Measurements from ENCODE around the gene TMEM212.

Gene TMEM212

GRCh38 chr3:171802590-171802956, 40.6 kb upstream of the TMEM212 start:
- TF ChIP-seq, protein P1, sequence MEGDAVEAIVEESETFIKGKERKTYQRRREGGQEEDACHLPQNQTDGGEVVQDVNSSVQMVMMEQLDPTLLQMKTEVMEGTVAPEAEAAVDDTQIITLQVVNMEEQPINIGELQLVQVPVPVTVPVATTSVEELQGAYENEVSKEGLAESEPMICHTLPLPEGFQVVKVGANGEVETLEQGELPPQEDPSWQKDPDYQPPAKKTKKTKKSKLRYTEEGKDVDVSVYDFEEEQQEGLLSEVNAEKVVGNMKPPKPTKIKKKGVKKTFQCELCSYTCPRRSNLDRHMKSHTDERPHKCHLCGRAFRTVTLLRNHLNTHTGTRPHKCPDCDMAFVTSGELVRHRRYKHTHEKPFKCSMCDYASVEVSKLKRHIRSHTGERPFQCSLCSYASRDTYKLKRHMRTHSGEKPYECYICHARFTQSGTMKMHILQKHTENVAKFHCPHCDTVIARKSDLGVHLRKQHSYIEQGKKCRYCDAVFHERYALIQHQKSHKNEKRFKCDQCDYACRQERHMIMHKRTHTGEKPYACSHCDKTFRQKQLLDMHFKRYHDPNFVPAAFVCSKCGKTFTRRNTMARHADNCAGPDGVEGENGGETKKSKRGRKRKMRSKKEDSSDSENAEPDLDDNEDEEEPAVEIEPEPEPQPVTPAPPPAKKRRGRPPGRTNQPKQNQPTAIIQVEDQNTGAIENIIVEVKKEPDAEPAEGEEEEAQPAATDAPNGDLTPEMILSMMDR (IDR thresholded peaks at IDR 0.05; ENCODE audit: control insufficient read depth, extremely low read depth, insufficient read depth): no peak
- no peak for DNase-seq (ENCODE audit: low read depth)
- H3K4me3 ChIP-seq (ENCODE audit: low read depth, low read length): no peak overlapping the region

DNA sequence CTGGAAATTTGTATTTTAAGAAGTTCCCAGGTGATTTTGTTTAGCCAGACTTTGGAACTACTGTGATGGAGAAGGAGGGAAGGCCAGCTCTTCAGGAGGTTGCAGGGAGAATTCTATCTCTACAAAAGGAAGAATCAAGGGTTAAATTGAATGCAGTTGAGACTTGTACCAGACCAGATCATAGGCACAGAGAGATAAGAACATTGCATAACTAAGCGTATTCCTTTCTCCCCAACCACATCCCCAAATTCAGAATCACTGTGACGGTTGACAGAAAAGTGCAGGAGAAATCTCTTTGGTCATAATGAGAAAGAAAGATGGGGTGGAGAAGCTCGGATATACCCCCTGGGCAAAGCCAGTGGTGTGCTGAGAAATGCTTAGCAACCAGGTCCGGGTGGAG, 40.1 kb upstream of the TMEM212 start:
- H3K4me3 ChIP-seq (ENCODE audit: low read depth, low read length): no peak overlapping the region
- TF ChIP-seq, protein P1 (IDR thresholded peaks at IDR 0.05; ENCODE audit: control insufficient read depth, extremely low read depth, insufficient read depth): no peak
- no peak for DNase-seq (ENCODE audit: low read depth)

DNA sequence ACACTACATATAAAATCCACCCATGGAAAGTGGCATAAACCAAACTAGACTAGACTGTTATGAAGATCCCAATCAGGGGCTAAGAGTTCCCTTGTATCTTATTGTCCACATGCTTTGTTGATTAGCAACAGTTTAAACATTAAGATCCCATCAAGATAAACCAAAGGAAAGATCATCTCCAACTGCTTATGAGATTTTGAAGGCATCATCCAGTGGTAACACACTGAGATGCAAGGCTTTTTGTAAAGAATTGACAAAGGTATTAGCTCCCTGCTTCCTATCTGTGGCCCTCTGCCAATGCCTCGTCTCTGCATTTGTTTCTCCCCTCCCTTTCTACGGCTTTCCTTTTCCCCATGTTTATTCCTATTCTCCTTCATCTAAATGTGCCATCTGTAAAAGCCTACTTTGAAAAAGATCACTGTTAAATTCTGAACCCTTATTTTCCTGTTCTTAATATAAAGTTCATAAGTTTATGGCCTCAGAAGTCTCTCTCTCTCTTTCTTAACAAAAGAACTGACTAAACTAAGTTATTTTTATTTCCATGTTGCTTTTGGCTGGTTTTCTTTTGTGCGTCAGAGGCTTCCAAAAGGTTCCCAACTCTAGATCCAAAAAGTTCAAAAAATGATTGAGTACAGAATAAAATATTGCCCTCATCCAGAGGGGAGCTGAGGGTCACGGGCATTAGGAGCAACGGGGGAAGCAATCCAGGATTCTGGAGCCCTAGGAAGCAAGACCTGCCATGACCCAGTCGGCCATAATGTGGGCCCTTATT, 38.3 kb upstream of the TMEM212 start:
- TF ChIP-seq, protein P1 (IDR thresholded peaks at IDR 0.05; ENCODE audit: control insufficient read depth, extremely low read depth, insufficient read depth): no peak
- H3K4me3 ChIP-seq (ENCODE audit: low read depth, low read length): no peak overlapping the region
- no peak for DNase-seq (ENCODE audit: low read depth)

DNA sequence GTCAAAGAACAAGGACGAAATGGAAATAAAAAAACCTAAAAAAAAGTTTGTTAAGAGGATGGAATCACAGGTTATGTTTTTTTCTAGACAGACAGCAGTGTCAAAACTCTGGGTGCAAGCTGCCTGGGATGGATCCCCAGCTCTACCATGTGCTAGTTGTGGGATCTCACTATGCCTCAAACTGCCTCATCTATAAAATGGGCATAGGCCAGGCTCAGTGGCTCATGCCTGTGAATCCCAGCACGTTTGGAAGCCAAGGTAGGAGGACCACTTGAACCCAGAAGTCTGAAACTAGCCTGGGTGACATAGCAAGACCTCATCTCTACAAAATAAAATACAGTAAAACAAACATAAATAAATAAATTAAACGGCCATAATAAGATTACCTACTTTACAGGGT, 37.5 kb upstream of the TMEM212 start:
- TF ChIP-seq, protein P1 (IDR thresholded peaks at IDR 0.05; ENCODE audit: control insufficient read depth, extremely low read depth, insufficient read depth): no peak
- DNase-seq (ENCODE audit: low read depth): no peak
- H3K4me3 ChIP-seq (ENCODE audit: low read depth, low read length): no peak overlapping the region

DNA sequence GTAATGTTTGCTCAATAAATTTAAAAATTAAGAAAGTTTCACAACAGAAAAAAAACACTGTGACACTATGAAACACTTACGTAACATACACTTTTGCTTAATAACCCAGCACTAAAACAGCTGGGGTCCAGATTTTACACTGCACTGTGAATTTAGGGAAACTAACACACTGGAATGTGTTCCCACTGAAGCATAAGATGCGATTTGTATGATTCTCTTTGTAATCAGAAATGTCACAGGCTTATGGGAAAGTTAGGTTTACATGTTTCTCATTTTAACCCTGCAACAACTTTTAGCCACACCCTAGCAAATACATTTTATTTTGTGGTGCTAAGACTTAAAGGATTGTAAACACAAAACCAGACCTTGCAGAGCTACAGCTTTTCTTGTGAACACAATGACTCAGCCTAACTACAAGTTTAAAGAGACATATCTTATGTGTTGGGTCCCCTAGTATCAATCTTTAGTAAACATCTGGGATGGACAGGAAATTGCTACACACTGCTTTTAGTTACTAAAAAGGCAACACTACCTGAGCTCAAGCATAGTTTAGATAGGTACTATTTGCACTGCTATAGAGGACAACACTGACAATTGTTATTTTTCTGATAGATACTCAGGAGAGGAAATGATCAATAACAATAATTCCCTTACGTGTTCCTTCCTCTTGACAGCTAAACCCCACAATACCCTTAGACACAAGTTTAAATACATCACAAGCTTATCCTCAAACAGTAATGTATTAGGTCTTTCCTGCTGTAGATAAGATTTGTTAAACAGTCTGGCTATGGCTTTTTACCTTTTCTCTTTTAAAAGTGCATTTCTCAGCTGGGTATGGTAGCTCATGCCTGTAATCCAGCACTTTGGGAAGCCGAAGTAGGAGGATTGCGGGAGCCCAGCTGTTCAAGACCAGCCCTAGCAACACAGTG, 36.7 kb upstream of the TMEM212 start:
- DNase-seq (ENCODE audit: low read depth): no peak
- TF ChIP-seq, protein P1 (IDR thresholded peaks at IDR 0.05; ENCODE audit: control insufficient read depth, extremely low read depth, insufficient read depth): no peak
- H3K4me3 ChIP-seq (ENCODE audit: low read depth, low read length): no peak overlapping the region

GRCh38 chr3:171807129-171807675, 35.9 kb upstream of the TMEM212 start:
- TF ChIP-seq, protein P1 (IDR thresholded peaks at IDR 0.05; ENCODE audit: control insufficient read depth, extremely low read depth, insufficient read depth): no peak
- no peak for DNase-seq (ENCODE audit: low read depth)
- no peak overlapping the region for H3K4me3 ChIP-seq (ENCODE audit: low read depth, low read length)
